HepG2 (cell line): ENCODE data around the gene KCTD19. TPM values are rescaled to one million over a fixed set of nuclear protein-coding genes. Genes with fewer than 3 reads are reported as not detected.

Experiments
- AGO2 ChIP-seq: fragments of 200-400 bp; formaldehyde crosslinking; optimal IDR thresholded peaks from 2 replicates; pipeline ENCODE3; 2017; ENCODE audit warnings: mild to moderate bottlenecking, low read depth, low read length, moderate library complexity
- ARID2 ChIP-seq: sonication (generic); formaldehyde crosslinking; IDR thresholded peaks from 2 replicates; pipeline ENCODE4 v1.8.1; 2022; ENCODE audit warnings: mild to moderate bottlenecking, missing genetic modification reagents, borderline replicate concordance
- ARNT2 ChIP-seq: sonication (generic); formaldehyde crosslinking; IDR thresholded peaks from 2 replicates; pipeline ENCODE4 v1.8.0; 2022; ENCODE audit warnings: mild to moderate bottlenecking, low read depth, missing genetic modification reagents, moderate library complexity
- ATM ChIP-seq: fragments of 450-650 bp; IDR thresholded peaks from 2 replicates; pipeline ENCODE4 v1.7.1; 2017; ENCODE audit warnings: mild to moderate bottlenecking, borderline replicate concordance
- CEBPG ChIP-seq: IDR thresholded peaks from 2 replicates; pipeline ENCODE4 v1.6.1; 2016
- IKZF4 ChIP-seq: sonication (generic); formaldehyde crosslinking; IDR thresholded peaks from 2 replicates; pipeline ENCODE4 v1.5.1; 2020; ENCODE audit warnings: borderline replicate concordance, mild to moderate bottlenecking, low read depth, missing genetic modification reagents; ENCODE audit errors: not compliant biosample characterization
- KDM3A ChIP-seq: IDR thresholded peaks from 2 replicates; pipeline ENCODE4 v1.6.1; 2018; ENCODE audit warnings: low read depth, missing compliant biosample characterization
- KMT2B ChIP-seq: IDR thresholded peaks from 2 replicates; pipeline ENCODE4 v1.6.1; 2016; ENCODE audit warnings: missing genetic modification reagents, missing compliant biosample characterization
- MLLT10 ChIP-seq: sonication (generic); formaldehyde crosslinking; IDR thresholded peaks from 2 replicates; pipeline ENCODE4 v1.4.0; 2020; ENCODE audit warnings: missing genetic modification reagents
- PHF20 ChIP-seq: sonication (generic); formaldehyde crosslinking; IDR thresholded peaks from 2 replicates; pipeline ENCODE4 v1.5.0; 2020; ENCODE audit warnings: mild to moderate bottlenecking, missing genetic modification reagents
- RXRA ChIP-seq: sonication (generic); formaldehyde crosslinking; IDR thresholded peaks from 2 replicates; pipeline ENCODE4 v1.5.1; 2020; ENCODE audit warnings: missing genetic modification reagents
- SPEN ChIP-seq: sonication (generic); formaldehyde crosslinking; IDR thresholded peaks from 2 replicates; pipeline ENCODE4 v1.5.1; 2020; ENCODE audit warnings: low read depth, mild to moderate bottlenecking, missing genetic modification reagents
- ZC3H4 ChIP-seq: sonication (generic); formaldehyde crosslinking; IDR thresholded peaks from 2 replicates; pipeline ENCODE4 v1.4.0; 2020; ENCODE audit warnings: missing genetic modification reagents, borderline replicate concordance
- ZMYM2 ChIP-seq: sonication (generic); formaldehyde crosslinking; IDR thresholded peaks from 2 replicates; pipeline ENCODE4 v1.8.0; 2022; ENCODE audit warnings: mild to moderate bottlenecking, missing genetic modification reagents
- ZNF253 ChIP-seq: sonication (generic); formaldehyde crosslinking; IDR thresholded peaks from 2 replicates; pipeline ENCODE4 v1.8.0; 2022; ENCODE audit warnings: mild to moderate bottlenecking, missing genetic modification reagents, borderline replicate concordance
- ZNF337 ChIP-seq: sonication (generic); formaldehyde crosslinking; IDR thresholded peaks from 2 replicates; pipeline ENCODE4 v1.5.1; 2020; ENCODE audit warnings: missing genetic modification reagents, low read depth, mild to moderate bottlenecking, borderline replicate concordance
- polyA plus RNA-seq, 8 experiments: library from polyadenylated mRNA; depleted of rRNA in 3 of 8; stranded (reverse) in 7 of 8; unstranded in 1 of 8; fragments of >200 nt; fragmentation: Illumina TruSeq in 4 of 8; extraction: Trizol in 4 of 8; gene quantifications; 2 replicates each; pipeline versions ENCODE4 v1.2.1 to v1.2.3, GENCODE V29; 2011 to 2016; ENCODE audit warnings: low read depth in 4 of 8, missing spikeins in 1 of 8, mixed read lengths in 1 of 8; ENCODE audit not compliant: insufficient read depth in 1 of 8
- total RNA-seq, 5 experiments: library from RNA; depleted of rRNA; stranded (reverse); fragments of >200 nt; fragmentation: Illumina TruSeq; extraction: Trizol; gene quantifications; 2 replicates each; pipeline ENCODE4 v1.2.3, GENCODE V29; 2016; ENCODE audit warnings: low read depth in 1 of 5
- TF ChIP-seq, protein P1 (sequence below): sonication (generic); formaldehyde crosslinking; IDR thresholded peaks from 2 replicates; pipeline ENCODE4 v1.5.0; 2020; ENCODE audit warnings: missing genetic modification reagents
- TF ChIP-seq, protein P2 (sequence below), 2 experiments: sonication (generic) in 1 of 2; formaldehyde crosslinking in 1 of 2; IDR thresholded peaks; 2 replicates each; pipeline versions ENCODE4 v1.4.0 to v1.6.1; 2018 to 2020; ENCODE audit warnings: missing genetic modification reagents in 2 of 2, borderline replicate concordance in 1 of 2, low read depth in 1 of 2, mild to moderate bottlenecking in 1 of 2, missing biosample characterization in 1 of 2
- TF ChIP-seq, protein P3 (sequence below): sonication (generic); formaldehyde crosslinking; IDR thresholded peaks from 2 replicates; pipeline ENCODE4 v1.4.0; 2020; ENCODE audit warnings: missing genetic modification reagents
- TF ChIP-seq, protein P4 (sequence below): sonication (generic); formaldehyde crosslinking; IDR thresholded peaks from 2 replicates; pipeline ENCODE4 v1.8.0; 2022; ENCODE audit warnings: low read depth, missing genetic modification reagents
- TF ChIP-seq, protein P5 (sequence below): sonication (generic); formaldehyde crosslinking; IDR thresholded peaks from 2 replicates; pipeline ENCODE4 v1.5.0; 2020; ENCODE audit warnings: mild to moderate bottlenecking, missing genetic modification reagents

Gene KCTD19
- total and polyA plus RNA-seq, 2 of the 13 experiments (the other 11 are each of a cell fraction or from before 2014, with no cell fraction given) = not detected

DNA sequence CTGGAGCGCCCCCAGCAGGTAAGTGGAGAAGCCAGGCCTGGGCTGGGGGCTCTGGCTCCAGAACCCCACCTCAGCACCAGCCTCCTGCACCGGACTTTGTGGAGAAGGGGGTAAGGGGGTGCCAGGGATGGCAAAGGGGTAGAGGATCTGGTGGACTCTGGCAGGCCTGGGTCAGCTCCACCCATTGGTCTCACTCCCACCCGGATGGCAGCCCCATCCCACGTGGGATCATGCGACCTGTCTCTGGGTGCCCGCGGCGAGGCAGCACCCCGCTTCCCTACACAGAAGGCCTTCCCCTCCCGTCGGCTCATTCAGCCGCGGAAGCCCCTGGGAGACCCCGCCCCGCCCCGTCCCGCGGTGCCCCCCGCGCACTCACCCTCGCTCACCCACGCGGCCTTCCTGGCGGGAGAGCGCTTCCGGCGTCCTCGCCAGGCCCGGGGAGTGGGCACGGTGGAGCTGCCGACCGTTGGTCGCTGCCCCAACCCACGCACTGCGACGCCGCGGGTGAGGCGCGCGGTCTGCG lies 47.7 kb downstream of the KCTD19 start (continued):
- TF ChIP-seq ZNF337 (CRISPR knock-in tag) (no peak), AGO2 (no peak), ZNF253 (CRISPR knock-in tag) (no peak; the same call in 1 of the 2 replicates), KMT2B (CRISPR knock-in tag) (0 out of 2 replicates have a peak, but pooled peaks have one; percentile 39), ARID2 (no peak), RXRA (peak; percentile 72; the same call in 1 of the 2 replicates), ATM (no peak), MLLT10 (no peak), ZC3H4 (no peak), SPEN (CRISPR knock-in tag) (0 out of 2 replicates have a peak, but pooled peaks have one; percentile 12), PHF20 (CRISPR knock-in tag) (no peak; the same call in 1 of the 2 replicates), CEBPG (CRISPR knock-in tag) (no peak), ARNT2 (CRISPR knock-in tag) (no peak), KDM3A (peak; percentile 40; the same call in 1 of the 2 replicates), ZMYM2 (CRISPR knock-in tag) (no peak), IKZF4 (no peak)
- TF ChIP-seq, protein P1, sequence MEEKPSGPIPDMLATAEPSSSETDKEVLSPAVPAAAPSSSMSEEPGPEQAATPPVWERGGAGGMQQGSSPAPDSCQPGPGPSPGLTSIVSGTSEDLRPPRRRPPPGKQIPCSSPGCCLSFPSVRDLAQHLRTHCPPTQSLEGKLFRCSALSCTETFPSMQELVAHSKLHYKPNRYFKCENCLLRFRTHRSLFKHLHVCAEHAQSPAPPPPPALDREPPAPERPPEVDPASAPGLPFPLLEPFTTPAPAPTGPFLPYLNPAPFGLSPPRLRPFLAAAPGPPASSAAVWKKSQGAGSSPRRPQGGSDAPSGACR = no peak
- TF ChIP-seq, protein P2, sequence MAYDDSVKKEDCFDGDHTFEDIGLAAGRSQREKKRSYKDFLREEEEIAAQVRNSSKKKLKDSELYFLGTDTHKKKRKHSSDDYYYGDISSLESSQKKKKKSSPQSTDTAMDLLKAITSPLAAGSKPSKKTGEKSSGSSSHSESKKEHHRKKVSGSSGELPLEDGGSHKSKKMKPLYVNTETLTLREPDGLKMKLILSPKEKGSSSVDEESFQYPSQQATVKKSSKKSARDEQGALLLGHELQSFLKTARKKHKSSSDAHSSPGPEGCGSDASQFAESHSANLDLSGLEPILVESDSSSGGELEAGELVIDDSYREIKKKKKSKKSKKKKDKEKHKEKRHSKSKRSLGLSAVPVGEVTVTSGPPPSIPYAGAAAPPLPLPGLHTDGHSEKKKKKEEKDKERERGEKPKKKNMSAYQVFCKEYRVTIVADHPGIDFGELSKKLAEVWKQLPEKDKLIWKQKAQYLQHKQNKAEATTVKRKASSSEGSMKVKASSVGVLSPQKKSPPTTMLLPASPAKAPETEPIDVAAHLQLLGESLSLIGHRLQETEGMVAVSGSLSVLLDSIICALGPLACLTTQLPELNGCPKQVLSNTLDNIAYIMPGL (CRISPR knock-in tag; IDR thresholded peaks at IDR 0.05; ENCODE audit: borderline replicate concordance in 1 of 2, low read depth in 1 of 2) = peak in 1 of 2 experiments; percentile 4; a peak in 3 of 4 replicates
- TF ChIP-seq, protein P3, sequence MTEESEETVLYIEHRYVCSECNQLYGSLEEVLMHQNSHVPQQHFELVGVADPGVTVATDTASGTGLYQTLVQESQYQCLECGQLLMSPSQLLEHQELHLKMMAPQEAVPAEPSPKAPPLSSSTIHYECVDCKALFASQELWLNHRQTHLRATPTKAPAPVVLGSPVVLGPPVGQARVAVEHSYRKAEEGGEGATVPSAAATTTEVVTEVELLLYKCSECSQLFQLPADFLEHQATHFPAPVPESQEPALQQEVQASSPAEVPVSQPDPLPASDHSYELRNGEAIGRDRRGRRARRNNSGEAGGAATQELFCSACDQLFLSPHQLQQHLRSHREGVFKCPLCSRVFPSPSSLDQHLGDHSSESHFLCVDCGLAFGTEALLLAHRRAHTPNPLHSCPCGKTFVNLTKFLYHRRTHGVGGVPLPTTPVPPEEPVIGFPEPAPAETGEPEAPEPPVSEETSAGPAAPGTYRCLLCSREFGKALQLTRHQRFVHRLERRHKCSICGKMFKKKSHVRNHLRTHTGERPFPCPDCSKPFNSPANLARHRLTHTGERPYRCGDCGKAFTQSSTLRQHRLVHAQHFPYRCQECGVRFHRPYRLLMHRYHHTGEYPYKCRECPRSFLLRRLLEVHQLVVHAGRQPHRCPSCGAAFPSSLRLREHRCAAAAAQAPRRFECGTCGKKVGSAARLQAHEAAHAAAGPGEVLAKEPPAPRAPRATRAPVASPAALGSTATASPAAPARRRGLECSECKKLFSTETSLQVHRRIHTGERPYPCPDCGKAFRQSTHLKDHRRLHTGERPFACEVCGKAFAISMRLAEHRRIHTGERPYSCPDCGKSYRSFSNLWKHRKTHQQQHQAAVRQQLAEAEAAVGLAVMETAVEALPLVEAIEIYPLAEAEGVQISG (CRISPR knock-in tag) = no peak
- TF ChIP-seq, protein P4, sequence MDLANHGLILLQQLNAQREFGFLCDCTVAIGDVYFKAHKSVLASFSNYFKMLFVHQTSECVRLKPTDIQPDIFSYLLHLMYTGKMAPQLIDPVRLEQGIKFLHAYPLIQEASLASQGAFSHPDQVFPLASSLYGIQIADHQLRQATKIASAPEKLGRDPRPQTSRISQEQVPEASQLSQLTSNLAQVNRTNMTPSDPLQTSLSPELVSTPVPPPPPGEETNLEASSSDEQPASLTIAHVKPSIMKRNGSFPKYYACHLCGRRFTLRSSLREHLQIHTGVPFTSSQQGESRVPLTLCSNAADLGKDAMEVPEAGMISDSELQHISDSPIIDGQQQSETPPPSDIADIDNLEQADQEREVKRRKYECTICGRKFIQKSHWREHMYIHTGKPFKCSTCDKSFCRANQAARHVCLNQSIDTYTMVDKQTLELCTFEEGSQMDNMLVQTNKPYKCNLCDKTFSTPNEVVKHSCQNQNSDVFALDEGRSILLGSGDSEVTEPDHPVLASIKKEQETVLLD = no peak
- TF ChIP-seq, protein P5, sequence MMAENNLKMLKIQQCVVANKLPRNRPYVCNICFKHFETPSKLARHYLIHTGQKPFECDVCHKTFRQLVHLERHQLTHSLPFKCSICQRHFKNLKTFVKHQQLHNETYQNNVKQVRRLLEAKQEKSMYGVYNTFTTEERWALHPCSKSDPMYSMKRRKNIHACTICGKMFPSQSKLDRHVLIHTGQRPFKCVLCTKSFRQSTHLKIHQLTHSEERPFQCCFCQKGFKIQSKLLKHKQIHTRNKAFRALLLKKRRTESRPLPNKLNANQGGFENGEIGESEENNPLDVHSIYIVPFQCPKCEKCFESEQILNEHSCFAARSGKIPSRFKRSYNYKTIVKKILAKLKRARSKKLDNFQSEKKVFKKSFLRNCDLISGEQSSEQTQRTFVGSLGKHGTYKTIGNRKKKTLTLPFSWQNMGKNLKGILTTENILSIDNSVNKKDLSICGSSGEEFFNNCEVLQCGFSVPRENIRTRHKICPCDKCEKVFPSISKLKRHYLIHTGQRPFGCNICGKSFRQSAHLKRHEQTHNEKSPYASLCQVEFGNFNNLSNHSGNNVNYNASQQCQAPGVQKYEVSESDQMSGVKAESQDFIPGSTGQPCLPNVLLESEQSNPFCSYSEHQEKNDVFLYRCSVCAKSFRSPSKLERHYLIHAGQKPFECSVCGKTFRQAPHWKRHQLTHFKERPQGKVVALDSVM (CRISPR knock-in tag) = no peak
